ENCODE measurements around the gene CDK2AP2.

The CDK2AP2 gene

DNA sequence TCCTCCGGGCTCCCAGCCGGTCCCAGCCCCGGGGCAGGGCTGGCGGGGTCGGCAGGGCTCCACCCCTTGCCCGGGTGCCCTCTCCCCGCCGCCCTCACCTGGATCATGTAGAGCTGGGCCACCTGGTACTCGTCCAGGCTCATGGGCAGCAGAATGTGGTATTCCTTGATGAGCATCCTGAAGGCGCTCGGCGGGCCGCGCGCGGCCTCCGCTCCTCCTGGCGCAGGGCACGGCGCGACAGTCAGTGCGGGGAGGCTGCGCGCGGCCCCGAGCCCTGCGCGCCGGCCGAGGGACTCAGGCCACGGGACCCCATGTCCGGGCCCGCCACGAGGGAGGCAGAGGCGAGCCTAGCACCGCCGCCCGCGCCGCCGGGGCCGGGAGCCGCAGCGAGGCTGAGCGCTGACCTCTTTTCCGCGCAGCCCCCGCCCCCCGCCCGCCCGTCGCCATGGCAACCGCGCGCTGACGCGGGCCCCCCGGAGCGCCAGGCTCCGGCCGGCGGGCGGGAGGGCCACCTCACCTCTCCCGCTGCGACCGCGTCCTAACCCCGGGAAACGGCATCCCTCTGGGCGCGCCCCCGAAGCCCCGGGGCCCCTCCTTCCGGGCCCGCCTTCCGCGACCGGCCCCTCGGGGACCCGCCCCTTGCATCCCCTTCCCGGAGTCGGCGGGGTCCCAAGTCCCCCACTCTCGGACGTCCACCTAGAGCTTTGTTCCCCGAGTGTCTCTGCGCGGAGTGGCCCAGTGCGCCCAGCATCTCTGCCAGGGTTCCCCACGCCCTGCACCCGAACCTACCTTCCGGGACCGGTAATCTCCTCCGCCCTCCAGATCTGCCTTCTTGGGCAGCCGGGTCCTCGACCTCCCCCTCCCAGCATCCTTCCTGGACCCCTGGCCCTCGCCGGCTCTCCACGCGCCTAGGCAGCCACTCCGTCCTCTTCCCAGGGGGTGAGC, 3.7 kb downstream of the CDK2AP2 start:
- DNase-seq (ENCODE audit: low spot score) = peak; percentile 80
- in situ Hi-C loops (cut with MboI; ENCODE audit: low pct_unique_long_range_greater_than_20kb, low sequenced_read_pairs, unreplicated experiment) = no loop called here
- TF ChIP-seq, protein P1, sequence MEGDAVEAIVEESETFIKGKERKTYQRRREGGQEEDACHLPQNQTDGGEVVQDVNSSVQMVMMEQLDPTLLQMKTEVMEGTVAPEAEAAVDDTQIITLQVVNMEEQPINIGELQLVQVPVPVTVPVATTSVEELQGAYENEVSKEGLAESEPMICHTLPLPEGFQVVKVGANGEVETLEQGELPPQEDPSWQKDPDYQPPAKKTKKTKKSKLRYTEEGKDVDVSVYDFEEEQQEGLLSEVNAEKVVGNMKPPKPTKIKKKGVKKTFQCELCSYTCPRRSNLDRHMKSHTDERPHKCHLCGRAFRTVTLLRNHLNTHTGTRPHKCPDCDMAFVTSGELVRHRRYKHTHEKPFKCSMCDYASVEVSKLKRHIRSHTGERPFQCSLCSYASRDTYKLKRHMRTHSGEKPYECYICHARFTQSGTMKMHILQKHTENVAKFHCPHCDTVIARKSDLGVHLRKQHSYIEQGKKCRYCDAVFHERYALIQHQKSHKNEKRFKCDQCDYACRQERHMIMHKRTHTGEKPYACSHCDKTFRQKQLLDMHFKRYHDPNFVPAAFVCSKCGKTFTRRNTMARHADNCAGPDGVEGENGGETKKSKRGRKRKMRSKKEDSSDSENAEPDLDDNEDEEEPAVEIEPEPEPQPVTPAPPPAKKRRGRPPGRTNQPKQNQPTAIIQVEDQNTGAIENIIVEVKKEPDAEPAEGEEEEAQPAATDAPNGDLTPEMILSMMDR (IDR thresholded peaks at IDR 0.05; ENCODE audit: extremely low read depth, insufficient read depth, missing control alignments) = no peak

DNA sequence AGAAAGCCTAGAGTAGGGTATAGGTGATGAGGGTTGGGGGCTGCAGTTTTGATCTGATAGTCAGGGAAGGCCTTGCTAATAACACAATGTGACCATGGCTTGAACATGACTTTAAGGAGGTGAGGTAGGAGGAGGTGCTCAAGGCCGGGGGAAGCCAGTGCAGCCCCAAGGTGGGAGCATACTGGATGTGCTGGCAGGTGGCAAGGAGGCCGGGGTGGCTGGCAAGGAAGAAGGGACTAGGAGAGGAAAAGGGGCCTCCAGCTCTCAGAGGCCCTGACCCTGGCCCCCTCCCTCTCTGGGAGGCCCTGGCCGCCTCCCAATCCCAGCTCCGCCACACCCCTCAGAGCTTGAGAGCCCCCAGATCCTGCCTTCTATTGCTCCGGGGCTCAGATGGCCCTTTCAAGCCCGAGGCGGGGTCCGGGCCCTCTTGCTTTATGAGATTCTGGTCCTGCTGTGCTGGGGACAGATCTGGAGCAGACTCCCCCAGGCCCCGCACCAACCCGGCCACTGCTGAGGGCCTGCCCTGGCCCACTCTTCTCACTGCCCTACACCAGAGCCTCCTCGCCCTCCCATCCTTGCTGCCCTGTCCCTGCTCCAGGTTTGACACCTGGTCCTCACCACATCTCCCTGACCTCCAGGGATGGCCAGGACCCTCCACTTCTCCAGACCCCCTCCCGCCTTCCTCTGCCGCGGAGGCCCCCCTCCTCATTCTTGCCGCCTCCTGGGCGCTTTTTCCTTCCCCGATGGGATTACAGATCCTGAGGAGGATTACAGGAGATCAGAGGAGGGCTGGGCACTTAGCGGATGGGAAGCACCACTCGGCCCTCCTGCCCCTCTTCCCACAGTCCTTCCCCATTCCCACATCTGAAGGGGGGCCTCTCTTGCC, 4.6 kb downstream of the CDK2AP2 start:
- in situ Hi-C loops (cut with MboI; ENCODE audit: low pct_unique_long_range_greater_than_20kb, low sequenced_read_pairs, unreplicated experiment) = no loop called here
- TF ChIP-seq, protein P1 (IDR thresholded peaks at IDR 0.05; ENCODE audit: extremely low read depth, insufficient read depth, missing control alignments) = no peak
- no peak for DNase-seq (ENCODE audit: low spot score)

DNA sequence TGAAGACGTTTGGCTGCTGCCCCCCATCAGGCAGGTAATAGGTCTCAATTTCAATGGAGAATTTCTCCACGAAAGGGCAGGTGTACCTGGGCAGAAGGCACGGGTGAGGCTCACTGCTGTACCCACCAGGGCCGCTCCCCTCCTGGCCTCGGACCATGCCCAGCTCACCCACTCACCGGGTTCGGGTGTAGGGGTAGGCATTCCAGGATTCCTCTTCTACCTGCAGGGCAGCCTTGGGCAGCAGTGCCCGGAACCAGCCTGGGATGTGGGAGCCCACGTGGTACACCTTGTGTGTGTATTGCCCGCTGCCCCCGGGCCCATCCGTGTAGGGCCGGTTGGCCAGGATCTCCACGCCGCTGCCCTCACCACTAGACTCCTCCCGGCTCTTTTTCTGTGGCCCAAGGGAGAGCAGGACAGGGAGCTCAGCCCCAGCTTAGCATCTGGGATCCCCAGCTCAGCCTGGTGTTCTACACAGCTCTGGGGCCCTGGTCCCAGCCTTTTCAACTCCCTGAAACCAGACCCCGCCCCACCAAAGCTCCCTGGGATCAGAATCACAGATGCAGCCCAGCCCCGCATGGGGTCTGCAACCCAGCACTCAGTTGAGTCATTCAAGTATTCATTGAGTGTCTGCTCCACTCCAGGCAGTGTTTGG, 5.5 kb downstream of the CDK2AP2 start:
- in situ Hi-C loops (cut with MboI; ENCODE audit: low pct_unique_long_range_greater_than_20kb, low sequenced_read_pairs, unreplicated experiment) = no loop called here
- TF ChIP-seq, protein P1 (IDR thresholded peaks at IDR 0.05; ENCODE audit: extremely low read depth, insufficient read depth, missing control alignments) = no peak
- no peak for DNase-seq (ENCODE audit: low spot score)

DNA sequence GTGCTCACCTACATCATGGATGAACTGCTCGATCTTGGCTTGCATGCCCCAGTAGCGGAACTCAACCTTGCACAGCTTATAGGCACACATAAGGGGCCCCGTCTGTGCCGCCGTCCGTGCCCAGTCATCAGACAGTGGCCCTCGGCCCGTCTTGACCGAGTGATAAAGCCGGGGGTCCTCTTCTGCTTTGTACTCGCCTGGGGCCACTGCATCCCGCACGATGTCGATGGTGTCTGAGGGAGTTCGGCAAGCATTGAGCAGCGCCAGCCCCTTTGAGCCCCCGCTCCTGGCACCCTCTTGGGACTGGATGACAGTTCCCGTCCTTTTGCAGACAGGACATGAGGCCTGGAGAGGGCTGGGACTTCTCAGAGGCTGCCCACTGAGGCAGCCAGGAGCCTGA, 6.1 kb downstream of the CDK2AP2 start:
- TF ChIP-seq, protein P1 (IDR thresholded peaks at IDR 0.05; ENCODE audit: extremely low read depth, insufficient read depth, missing control alignments) = no peak
- no peak for DNase-seq (ENCODE audit: low spot score)
- in situ Hi-C loops (cut with MboI; ENCODE audit: low pct_unique_long_range_greater_than_20kb, low sequenced_read_pairs, unreplicated experiment) = no loop called here

DNA sequence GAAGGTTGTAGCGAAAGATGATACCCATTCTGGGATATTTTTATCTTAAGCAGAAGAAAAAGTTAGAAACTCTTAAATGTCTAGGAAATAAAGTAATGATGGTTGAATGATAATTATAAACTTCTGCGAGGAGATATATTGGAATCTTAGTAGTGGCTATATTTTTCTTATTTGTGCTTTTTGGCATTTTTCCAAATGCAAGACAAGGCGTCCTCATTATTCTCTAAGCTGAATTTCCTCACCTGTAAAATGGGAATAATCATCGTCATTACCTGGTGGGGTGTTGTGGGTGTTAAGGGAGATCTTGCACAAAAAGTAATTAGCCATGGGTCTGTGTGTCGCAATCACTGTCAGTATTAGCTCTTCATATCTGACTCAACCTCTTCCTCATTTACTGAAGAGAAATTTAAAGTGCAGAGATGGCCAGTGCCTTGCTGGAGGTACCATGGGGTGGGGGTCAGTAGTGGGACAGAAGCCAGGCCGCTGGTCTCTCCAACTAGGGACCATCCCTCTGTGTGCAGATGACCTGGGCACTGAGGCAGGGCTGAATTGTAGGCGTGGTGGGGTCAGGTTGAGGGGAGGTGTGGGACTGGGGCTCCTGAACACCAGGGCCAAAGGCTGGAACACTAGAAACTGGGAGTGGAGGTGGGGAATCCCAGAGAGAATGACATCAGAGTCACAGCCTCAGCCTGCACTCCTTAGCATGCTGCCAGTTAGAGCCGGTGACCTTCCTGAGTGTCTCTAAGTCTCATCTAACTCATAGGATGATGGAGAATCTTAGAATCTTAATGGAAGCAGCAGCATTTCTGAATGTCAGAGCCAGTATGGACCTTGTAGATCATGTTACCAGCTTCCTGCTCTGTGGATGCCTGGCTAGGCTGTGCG, 6.9 kb downstream of the CDK2AP2 start:
- in situ Hi-C loops (cut with MboI; ENCODE audit: low pct_unique_long_range_greater_than_20kb, low sequenced_read_pairs, unreplicated experiment) = no loop called here
- TF ChIP-seq, protein P1 (IDR thresholded peaks at IDR 0.05; ENCODE audit: extremely low read depth, insufficient read depth, missing control alignments) = no peak
- no peak for DNase-seq (ENCODE audit: low spot score)

All from GM13977 (cell line).